Progenitor cell of endocrine pancreas (in vitro differentiated cells): Measurements from ENCODE around the gene MAGI3. TPM values are rescaled to one million over a fixed set of nuclear protein-coding genes. Genes with fewer than 3 reads are reported as not detected.
A peak's percentile ranks its signal among the peaks of the same experiment; 100 is the strongest.
"Not testable (repeated sequence)": the region's sequence is repeated elsewhere in the genome, so short reads cannot be mapped to it uniquely, and the experiment has no call there.

Experiments used
- DNase-seq: peaks from one replicate; pipeline ENCODE4 v3.0.0; 2021; ENCODE audit warnings: low spot score; ENCODE audit not compliant: unreplicated experiment
- H3K27ac Mint-ChIP-seq: 2 replicates; pipeline ENCODE4 v1.8.0; 2021; ENCODE audit warnings: mild to moderate bottlenecking, moderate library complexity, mixed read lengths
- H3K27me3 Mint-ChIP-seq: 2 replicates; pipeline ENCODE4 v1.8.0; 2021; ENCODE audit warnings: mixed read lengths
- H3K36me3 Mint-ChIP-seq: 2 replicates; pipeline ENCODE4 v1.8.0; 2022; ENCODE audit warnings: mixed read lengths; ENCODE audit not compliant: insufficient read depth
- H3K4me1 Mint-ChIP-seq: 2 replicates; pipeline ENCODE4 v1.8.0; 2021; ENCODE audit warnings: low read depth, mixed read lengths
- H3K4me3 Mint-ChIP-seq: 2 replicates; pipeline ENCODE4 v1.8.0; 2021; ENCODE audit warnings: low read depth, mild to moderate bottlenecking, moderate library complexity, mixed read lengths
- H3K9me3 Mint-ChIP-seq: 2 replicates; pipeline ENCODE4 v1.8.0; 2021; ENCODE audit warnings: low read depth, mixed read lengths
- CTCF ChIP-seq: fragments of 200-600 bp; sonication (generic); IDR thresholded peaks from one replicate; pipeline ENCODE4 v1.5.0; 2021; ENCODE audit warnings: antibody characterized with exemption, mild to moderate bottlenecking; ENCODE audit not compliant: unreplicated experiment
- total RNA-seq: library from RNA; stranded (reverse); gene quantifications from 2 replicates; pipeline ENCODE4 v1.2.1, GENCODE V29; 2021

Gene MAGI3
- total RNA-seq, 1 donor from 2014 or later = 23.7 TPM

DNA sequence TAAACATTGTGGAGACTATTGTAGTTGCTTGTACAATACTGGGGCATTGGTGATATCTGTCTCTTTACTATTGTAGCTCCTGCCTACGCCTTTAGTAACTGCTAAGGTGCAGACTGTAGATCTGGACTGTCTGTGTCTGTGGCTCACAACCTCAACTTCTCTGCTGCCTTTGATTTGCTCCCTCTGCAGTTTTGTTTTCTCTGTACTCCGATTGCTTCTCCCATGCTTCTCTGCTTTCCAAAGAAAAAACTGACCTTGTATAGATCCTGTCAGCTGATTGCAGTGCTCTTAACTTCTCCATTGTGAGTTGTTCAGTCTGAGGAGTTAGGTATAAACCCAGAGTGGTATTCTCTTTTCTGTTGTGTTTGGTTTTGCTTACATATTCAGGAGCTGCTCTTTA lies 15.3 kb downstream of the MAGI3 start:
- TF ChIP-seq CTCF = no peak
- H3K4me3 Mint-ChIP-seq = no peak overlapping the region
- H3K27ac Mint-ChIP-seq = peak overlapping the region; percentile 22
- H3K4me1 Mint-ChIP-seq = peaks cover 13% of the 10 kb centered on the region
- DNase-seq = no peak
- H3K27me3 Mint-ChIP-seq = no peaks in the 10 kb centered on the region
- no peaks in the 10 kb centered on the region for H3K36me3 Mint-ChIP-seq
- H3K9me3 Mint-ChIP-seq = no peaks in the 10 kb centered on the region

DNA sequence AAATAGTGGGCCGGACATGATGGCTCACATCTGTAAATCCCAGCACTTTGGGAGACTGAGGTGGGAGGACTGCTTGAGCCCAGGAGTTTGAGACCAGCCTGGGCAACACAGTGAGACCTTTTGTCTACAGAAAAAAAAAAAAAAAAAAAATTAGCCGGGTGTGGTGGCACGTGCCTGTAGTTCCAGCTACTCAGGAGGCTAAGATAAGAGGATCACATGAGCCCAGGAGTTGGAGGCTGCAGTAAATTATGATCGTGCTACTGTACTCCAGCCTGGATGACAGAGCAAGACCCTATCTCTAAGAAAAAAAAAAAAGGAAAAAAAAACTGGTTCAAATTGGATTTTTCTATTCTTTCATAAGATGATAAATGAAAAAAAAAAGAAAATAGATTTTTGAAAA lies 15.8 kb downstream of the MAGI3 start:
- DNase-seq, H3K9me3 Mint-ChIP-seq, H3K4me3 Mint-ChIP-seq, H3K27me3 Mint-ChIP-seq, H3K27ac Mint-ChIP-seq, H3K36me3 Mint-ChIP-seq: not testable (repeated sequence)
- H3K4me1 Mint-ChIP-seq = peaks cover 13% of the 10 kb centered on the region

DNA sequence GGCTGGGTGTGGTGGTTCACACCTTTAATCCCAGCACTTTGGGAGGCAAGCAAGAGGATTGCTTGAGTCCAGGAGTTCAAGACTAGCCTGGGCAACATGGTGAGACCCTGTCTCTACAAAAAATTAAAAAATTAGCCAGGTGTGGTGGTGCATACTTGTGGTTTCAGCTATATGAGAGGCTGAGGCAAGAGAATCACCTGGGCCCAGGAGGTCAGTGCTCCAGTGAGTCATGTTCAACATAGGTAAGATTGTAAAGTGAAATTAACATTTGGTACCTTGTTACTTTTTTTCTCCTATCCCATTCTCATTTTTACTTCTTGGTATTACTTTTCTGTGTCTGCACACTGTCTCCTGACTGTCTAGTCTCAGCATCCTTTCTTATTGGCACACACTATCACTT lies 19.0 kb downstream of the MAGI3 start:
- no peaks in the 10 kb centered on the region for H3K27me3 Mint-ChIP-seq
- H3K27ac Mint-ChIP-seq = no peak overlapping the region
- DNase-seq = no peak
- TF ChIP-seq CTCF = no peak
- no peak overlapping the region for H3K4me3 Mint-ChIP-seq
- H3K36me3 Mint-ChIP-seq = peaks cover 7% of the 10 kb centered on the region
- peaks cover 13% of the 10 kb centered on the region for H3K4me1 Mint-ChIP-seq
- H3K9me3 Mint-ChIP-seq = peaks cover 14% of the 10 kb centered on the region

DNA sequence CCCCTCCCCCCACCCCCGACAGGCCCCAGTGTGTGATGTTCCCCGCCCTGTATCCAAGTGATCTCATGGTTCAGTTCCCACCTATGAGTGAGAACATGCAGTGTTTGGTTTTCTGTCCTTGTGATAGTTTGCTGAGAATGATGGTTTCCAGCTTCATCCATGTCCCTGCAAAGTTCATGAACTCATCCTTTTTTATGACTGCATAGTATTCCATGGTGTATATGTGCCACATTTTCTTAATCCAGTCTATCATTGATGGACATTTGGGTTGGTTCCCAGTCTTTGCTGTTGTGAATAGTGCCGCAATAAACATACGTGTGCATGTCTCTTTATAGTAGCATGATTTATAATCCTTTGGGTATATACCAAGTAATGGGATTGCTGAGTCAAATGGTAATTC lies 21.7 kb downstream of the MAGI3 start:
- peaks cover 14% of the 10 kb centered on the region for H3K9me3 Mint-ChIP-seq
- not testable (repeated sequence) for H3K4me3 Mint-ChIP-seq, H3K36me3 Mint-ChIP-seq, H3K27me3 Mint-ChIP-seq, H3K27ac Mint-ChIP-seq, DNase-seq, H3K4me1 Mint-ChIP-seq

DNA sequence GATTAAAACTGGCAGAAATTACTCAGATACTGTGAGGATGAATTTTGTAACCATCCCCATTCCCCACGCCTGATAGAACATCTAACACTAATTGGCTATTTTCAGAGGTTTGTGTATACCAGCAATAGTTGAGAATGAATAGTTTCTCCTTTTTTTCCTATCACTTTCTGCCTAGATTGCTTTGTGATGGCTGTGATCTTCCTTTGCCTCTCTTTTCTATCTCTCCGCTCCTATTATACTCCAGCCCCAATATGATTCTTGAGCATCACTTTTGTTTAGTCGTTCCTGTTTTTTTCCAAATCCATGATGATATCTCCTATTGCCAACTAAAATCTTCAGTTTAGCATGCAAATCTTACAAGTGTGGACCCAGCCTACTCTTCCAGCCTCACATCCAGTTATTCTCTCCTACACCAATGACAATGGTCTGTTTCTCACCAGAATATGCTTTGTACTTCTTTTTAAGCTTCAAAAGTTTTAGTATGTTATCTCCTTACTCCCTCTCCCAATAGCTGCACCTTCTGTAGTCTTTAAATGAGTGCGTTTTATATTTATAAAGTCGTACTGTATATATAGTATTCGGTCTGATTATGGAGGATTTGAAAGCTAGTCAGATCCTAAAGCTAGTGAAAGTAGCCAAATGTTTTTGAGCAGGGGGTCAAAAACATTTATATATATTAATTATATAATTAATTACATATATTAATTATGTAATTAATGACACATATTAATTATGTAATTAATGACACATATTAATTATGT lies 25.2 kb downstream of the MAGI3 start:
- Mint-ChIP-seq H3K27ac (peak overlapping the region; percentile 3), H3K27me3 (no peaks in the 10 kb centered on the region), H3K4me3 (no peak overlapping the region), H3K9me3 (peaks cover 23% of the 10 kb centered on the region), H3K36me3 (peaks cover 10% of the 10 kb centered on the region), H3K4me1 (no peaks in the 10 kb centered on the region)
- TF ChIP-seq CTCF = no peak
- no peak for DNase-seq

GRCh38 chr1:113416071-113416470 lies 25.8 kb downstream of the MAGI3 start:
- DNase-seq, H3K4me1 Mint-ChIP-seq, H3K4me3 Mint-ChIP-seq, H3K27me3 Mint-ChIP-seq, H3K27ac Mint-ChIP-seq, H3K36me3 Mint-ChIP-seq: not testable (repeated sequence)
- H3K9me3 Mint-ChIP-seq = peaks cover 23% of the 10 kb centered on the region

DNA sequence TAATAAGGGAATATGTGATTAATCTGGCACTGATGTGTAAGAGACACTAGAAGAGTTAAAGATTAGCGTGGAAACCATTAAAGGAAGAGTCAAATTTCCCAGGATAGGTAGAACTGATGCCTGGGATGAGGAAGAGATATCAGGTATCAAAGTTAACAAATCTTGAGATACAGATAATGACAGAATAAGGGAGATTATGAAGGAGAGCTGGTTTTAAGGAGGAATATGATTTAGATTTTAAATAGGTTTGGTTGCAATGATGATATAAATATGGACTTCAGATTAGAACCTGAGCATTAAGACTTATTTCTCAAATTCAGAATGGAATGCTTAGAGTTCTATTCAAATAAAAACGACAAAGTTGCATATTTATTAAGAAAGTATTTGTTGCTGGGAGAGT lies 26.2 kb downstream of the MAGI3 start:
- Mint-ChIP-seq H3K4me1 (no peaks in the 10 kb centered on the region), H3K9me3 (peaks cover 23% of the 10 kb centered on the region), H3K4me3 (no peak overlapping the region), H3K27ac (no peak overlapping the region), H3K36me3 (peaks cover 10% of the 10 kb centered on the region), H3K27me3 (no peaks in the 10 kb centered on the region)
- TF ChIP-seq CTCF = no peak
- no peak for DNase-seq
